HUES48 (cell line): ENCODE measurements around the gene GHRH.

Source experiments
- H3K27ac ChIP-seq: one replicate; pipeline ENCODE4 v1.7.0; 2013; ENCODE audit warnings: low read depth, low read length, inconsistent platforms
- H3K27me3 ChIP-seq: 2 replicates; pipeline ENCODE4 v1.6.1; 2013; ENCODE audit warnings: mild to moderate bottlenecking, low read length; ENCODE audit not compliant: control insufficient read depth, insufficient read depth
- H3K36me3 ChIP-seq: 2 replicates; pipeline ENCODE4 v1.6.1; 2013; ENCODE audit warnings: low read length; ENCODE audit not compliant: control insufficient read depth, insufficient read depth
- H3K4me1 ChIP-seq: 2 replicates; pipeline ENCODE4 v1.6.1; 2013; ENCODE audit warnings: mild to moderate bottlenecking, low read length; ENCODE audit not compliant: control insufficient read depth, insufficient read depth
- H3K4me3 ChIP-seq: 2 replicates; pipeline ENCODE4 v1.5.1; 2013; ENCODE audit warnings: mild to moderate bottlenecking, low read depth, low read length
- H3K9ac ChIP-seq: 2 replicates; pipeline ENCODE4 v1.6.1; 2013; ENCODE audit warnings: mild to moderate bottlenecking, low read depth, low read length, moderate library complexity
- H3K9me3 ChIP-seq: 2 replicates; pipeline ENCODE4 v1.6.1; 2013; ENCODE audit warnings: low read length; ENCODE audit not compliant: control insufficient read depth, insufficient read depth

GHRH gene

DNA sequence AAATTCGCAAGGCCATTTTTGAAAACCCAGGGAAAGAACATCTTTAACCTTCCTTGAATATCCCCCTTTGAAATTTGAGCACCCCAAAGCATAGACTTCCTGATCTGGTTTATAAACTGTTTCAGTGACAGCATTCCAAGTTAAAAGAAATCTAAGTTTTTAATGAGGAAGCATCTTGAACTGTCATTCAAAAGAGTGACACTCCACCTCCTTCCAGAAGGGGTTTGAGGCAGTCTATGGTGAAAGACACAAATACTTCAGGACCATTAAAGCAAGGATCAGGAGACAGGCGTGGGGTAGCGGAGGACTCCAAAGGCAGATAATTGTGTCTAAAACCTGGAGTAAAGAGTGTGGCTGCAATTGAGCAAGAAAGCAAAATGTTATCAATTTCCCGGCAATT lies 691 bp downstream of the GHRH start:
- Histone ChIP-seq H3K36me3 (no peaks in the 10 kb centered on the region), H3K9ac (no peak overlapping the region), H3K27me3 (0 out of 2 replicates have a peak, but pooled peaks cover 3% of the 10 kb centered on the region), H3K4me1 (peaks cover 21% of the 10 kb centered on the region), H3K4me3 (no peak overlapping the region), H3K9me3 (no peaks in the 10 kb centered on the region), H3K27ac (no peak overlapping the region)

DNA sequence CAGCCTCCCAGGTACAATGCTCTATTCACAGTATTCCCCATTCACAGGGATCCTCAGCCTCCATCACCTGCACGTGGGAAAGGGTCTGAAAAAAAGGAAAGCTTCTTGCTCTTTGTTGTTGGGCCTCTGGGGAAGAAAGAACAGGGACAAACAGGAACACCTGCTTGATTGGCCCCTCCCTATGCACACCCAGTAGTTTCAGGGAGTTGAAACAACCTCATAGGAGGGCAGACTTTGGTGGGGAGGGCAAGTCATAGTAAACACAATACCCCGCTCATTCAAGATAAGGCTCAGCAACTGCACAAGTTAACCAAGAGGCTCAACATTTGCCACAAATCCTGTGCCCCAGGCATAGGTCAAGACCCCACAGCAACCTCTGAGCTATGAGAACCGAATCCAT lies 1.7 kb downstream of the GHRH start:
- Histone ChIP-seq H3K36me3 (no peaks in the 10 kb centered on the region), H3K27ac (peak overlapping the region; percentile 63), H3K4me3 (no peak overlapping the region), H3K4me1 (peaks cover 21% of the 10 kb centered on the region), H3K27me3 (0 out of 2 replicates have a peak, but pooled peaks cover 3% of the 10 kb centered on the region), H3K9ac (no peak overlapping the region), H3K9me3 (no peaks in the 10 kb centered on the region)

DNA sequence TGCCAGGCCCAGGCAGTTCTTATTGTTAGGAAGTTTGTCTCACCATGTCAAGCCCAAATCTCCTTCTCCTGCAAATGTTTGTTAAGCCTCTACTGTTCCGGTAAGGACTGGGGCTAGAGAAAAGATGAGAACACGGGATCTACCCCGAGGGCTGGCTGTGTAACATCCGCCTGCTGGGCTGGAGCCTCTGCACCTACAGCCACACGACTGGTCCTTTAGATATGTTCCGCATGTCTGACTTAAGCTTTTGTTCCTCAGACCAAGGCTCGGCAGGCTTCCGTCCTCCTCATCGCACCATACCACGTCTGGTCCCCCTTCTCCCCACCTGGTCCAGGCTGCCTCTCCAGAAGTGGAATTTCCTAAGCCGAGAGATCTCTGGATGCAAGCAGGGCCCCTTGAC lies 2.6 kb downstream of the GHRH start:
- Histone ChIP-seq H3K4me3 (no peak overlapping the region), H3K4me1 (peaks cover 21% of the 10 kb centered on the region), H3K27me3 (0 out of 2 replicates have a peak, but pooled peaks cover 3% of the 10 kb centered on the region), H3K36me3 (no peaks in the 10 kb centered on the region), H3K9ac (no peak overlapping the region), H3K27ac (peak overlapping the region; percentile 63), H3K9me3 (peaks cover 4% of the 10 kb centered on the region; the same call in 1 of the 2 replicates)

DNA sequence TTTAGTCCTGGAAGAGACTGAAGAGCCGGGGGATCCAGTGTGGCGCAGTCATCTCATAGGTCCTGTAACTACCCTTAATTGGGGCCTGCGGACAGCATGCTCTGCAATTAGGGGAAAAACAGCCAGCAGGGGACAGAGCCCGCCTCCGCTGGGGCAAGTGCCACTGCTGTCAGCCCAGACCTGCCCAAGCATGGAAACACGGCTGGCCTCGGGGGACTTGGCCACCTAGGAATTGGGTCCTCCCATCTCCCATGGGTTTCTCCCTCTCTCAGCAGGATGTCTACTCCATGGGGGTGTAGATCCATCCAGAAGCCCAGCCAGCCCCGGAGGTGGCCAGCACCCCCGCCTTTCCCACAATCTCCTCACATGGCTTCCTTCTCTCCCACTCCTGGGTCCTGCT lies 3.6 kb downstream of the GHRH start:
- Histone ChIP-seq H3K4me1 (peaks cover 21% of the 10 kb centered on the region), H3K27ac (peak overlapping the region; percentile 5), H3K27me3 (0 out of 2 replicates have a peak, but pooled peaks cover 3% of the 10 kb centered on the region), H3K36me3 (no peaks in the 10 kb centered on the region), H3K9me3 (peaks cover 4% of the 10 kb centered on the region; the same call in 1 of the 2 replicates), H3K4me3 (no peak overlapping the region), H3K9ac (no peak overlapping the region)

DNA sequence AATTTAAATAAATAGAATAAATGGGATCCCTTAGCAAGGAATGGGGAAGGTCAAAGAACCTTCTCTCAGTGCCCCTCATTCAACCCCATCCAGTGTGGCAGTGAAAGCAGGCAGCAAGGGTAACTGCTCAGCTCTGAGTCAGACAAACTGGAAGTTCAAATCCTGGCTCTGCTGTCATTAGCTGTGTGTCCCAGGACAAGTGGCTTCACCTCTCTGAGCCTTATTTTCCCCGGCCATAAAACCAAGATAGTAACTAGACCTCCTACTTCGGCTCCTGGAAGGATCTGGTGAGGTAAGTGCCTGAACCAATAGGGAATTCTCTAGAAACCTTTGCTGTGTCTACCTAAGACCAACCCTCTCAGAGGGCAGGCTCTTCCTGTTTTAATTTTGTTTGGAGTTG lies 4.1 kb downstream of the GHRH start:
- H3K27me3 ChIP-seq, result 0 out of 2 replicates have a peak, but pooled peaks cover 3% of the 10 kb centered on the region
- no peak overlapping the region for H3K27ac ChIP-seq
- H3K36me3 ChIP-seq, result no peaks in the 10 kb centered on the region
- H3K4me3 ChIP-seq, result no peak overlapping the region
- peaks cover 21% of the 10 kb centered on the region for H3K4me1 ChIP-seq
- H3K9me3 ChIP-seq, result peaks cover 4% of the 10 kb centered on the region; the same call in 1 of the 2 replicates
- no peak overlapping the region for H3K9ac ChIP-seq

DNA sequence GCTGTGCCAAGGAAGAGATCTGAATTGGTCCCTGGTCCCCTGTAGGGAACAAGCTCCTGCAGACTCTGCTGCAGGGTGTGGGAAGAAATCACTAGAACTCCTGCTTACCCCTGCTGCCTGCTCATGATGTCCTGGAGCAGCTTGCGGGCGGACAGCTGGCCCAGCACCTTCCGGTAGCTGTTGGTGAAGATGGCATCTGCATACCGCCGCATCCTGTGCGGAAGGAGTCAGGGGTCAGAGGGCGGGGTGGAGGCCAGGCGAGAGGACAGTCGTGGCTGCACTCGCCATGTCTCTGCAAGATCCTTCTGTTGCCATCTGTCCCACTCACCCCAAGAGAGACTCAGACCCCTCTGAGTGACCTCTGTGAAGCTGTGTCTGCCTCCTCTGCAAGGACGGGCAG lies 5.3 kb downstream of the GHRH start:
- 0 out of 2 replicates have a peak, but pooled peaks cover 3% of the 10 kb centered on the region for H3K27me3 ChIP-seq
- H3K4me1 ChIP-seq, result peaks cover 31% of the 10 kb centered on the region
- no peak overlapping the region for H3K4me3 ChIP-seq
- no peak overlapping the region for H3K9ac ChIP-seq
- no peak overlapping the region for H3K27ac ChIP-seq
- H3K36me3 ChIP-seq, result no peaks in the 10 kb centered on the region
- H3K9me3 ChIP-seq, result peaks cover 4% of the 10 kb centered on the region; the same call in 1 of the 2 replicates

DNA sequence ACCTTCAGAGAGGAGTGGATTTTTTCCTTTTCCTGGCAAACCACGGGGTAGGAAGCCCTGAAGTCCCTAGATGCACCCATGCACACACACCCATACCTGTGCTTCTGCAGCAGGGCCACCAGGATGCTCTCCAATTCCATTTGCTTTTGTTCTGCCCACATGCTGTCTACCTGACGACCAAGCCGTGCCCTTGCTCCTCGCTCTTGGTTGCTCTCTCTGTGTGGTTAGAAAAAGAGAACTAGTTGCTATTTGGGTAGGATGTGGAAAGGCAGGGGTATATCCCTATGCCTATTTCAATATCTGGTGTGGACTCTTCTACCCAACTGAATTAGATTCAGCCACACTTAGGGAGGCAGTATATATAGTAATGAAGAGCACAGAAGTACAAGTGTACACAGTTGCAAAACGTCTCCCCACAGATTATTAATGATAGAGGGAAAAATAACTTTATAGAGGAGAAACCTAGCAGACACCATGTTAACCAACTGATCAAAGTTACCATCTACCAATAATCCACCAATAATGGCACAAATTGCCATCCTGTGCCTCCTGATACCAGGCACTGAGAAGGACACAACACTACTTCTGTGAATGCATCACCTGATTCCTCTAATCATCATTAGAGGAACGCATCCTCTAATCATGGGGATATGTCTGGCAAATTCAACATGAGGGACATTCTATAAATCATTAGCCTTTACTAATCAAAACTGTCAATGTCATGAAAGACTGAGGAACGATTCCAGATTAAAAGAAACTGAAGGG lies 7.3 kb downstream of the GHRH start:
- Histone ChIP-seq H3K36me3 (no peaks in the 10 kb centered on the region), H3K27me3 (no peaks in the 10 kb centered on the region), H3K4me3 (no peak overlapping the region), H3K9me3 (peaks cover 4% of the 10 kb centered on the region; the same call in 1 of the 2 replicates), H3K9ac (no peak overlapping the region), H3K4me1 (peaks cover 26% of the 10 kb centered on the region), H3K27ac (no peak overlapping the region)

DNA sequence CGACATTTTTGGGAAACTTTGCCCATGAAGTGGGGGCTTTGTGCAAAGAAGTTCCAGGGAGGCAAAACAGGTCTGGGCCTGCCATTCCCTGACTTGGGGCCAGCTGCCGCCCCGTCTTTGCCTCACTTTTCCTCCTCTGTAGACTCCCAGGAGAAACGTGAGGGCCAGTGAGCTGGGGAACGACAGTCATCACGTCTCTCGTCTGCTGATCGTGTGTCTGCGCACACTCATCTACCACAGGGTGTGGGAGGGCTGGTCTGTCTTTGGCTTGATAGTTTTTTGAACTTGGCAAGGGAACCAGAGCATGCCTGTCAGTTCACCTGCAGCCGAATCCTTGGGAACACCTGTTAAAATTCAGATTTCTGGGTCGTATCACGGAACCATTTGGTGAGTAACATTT lies 8.5 kb downstream of the GHRH start:
- H3K4me3 ChIP-seq, result no peak overlapping the region
- H3K27me3 ChIP-seq, result no peaks in the 10 kb centered on the region
- H3K9ac ChIP-seq, result no peak overlapping the region
- peaks cover 4% of the 10 kb centered on the region; the same call in 1 of the 2 replicates for H3K9me3 ChIP-seq
- H3K36me3 ChIP-seq, result no peaks in the 10 kb centered on the region
- H3K4me1 ChIP-seq, result peaks cover 18% of the 10 kb centered on the region
- H3K27ac ChIP-seq, result no peak overlapping the region

DNA sequence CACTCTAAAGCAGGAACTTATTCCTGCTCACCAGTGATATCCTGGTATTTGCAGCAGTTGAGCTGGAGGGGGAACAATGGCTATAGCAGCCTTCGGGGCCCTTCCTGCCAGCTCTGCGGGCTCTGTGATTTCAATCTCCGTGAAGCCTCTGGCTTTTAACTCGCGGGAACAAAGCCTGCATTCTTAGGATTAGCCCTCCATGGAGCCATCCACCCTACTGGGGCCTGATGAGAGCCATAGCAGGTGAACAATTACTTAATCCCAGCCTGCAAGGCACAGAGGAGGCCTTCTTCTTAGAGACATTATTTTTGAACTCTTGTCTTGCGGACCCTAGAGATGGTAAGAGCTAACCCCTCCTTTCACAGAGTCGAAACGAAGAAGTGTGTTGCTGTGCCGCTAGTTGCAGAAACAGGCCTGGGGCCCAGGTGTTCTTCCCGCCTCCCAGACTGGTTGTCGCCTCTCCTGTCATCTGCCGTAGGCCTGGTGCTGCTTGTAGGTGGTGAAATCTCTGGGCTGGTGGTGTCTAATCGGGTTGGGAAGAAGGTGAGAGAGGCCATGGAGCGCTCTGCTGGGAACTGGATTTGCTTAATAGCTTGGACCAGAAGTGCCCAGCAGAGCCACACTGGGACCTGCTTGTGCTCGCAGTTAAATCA lies 9.7 kb downstream of the GHRH start:
- Histone ChIP-seq H3K4me3 (no peak overlapping the region), H3K27ac (peak overlapping the region; percentile 67), H3K36me3 (no peaks in the 10 kb centered on the region), H3K9me3 (peaks cover 4% of the 10 kb centered on the region; the same call in 1 of the 2 replicates), H3K4me1 (peaks cover 13% of the 10 kb centered on the region), H3K9ac (no peak overlapping the region), H3K27me3 (no peaks in the 10 kb centered on the region)

DNA sequence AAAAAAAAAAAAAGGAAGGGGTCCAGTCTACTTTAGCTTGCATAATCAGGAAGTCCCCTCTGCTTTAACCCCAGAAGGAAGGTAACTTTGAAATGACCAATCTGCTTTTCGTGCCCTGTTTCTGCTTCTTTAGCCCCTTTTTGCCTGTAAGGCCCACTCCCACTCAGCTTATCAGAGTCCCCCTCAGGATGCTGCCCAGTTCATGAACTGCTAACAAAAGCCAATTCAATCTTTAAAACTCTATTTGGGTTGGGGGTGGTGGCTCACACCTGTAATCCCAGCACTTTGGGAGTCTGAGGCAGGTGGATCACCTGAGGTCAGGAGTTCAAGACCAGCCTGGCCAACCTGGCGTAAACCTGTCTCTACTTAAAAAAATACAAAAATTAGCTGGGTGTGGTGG lies 12.3 kb downstream of the GHRH start:
- H3K27ac ChIP-seq, result no peak overlapping the region

DNA sequence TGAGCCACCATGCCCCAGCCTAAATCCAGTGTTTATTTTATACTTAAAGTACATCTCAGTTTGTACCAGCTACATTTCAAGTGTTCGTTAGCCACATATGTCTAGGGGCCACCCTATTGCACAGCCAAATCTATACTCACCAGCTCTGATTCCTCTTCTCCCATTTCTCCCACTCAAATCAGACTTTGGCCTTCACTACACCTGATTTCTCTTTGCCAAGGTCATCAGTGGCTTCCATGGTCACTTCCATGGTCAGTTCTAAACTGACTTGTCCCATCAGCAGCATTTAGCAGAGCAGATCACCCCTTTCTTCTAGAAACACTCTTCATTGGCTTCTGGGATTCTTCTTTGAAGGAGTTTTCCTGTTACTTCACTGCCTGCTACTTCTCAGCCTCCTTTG lies 14.1 kb downstream of the GHRH start:
- Histone ChIP-seq H3K36me3 (peaks cover 15% of the 10 kb centered on the region), H3K4me1 (peaks cover 32% of the 10 kb centered on the region), H3K27ac (no peak overlapping the region), H3K9me3 (no peaks in the 10 kb centered on the region), H3K9ac (no peak overlapping the region), H3K4me3 (no peak overlapping the region), H3K27me3 (no peaks in the 10 kb centered on the region)

More for the DNA sequence above, 12.3 kb downstream of the GHRH start:
- Histone ChIP-seq H3K4me3 (no peak overlapping the region), H3K9ac (no peak overlapping the region), H3K27me3 (no peaks in the 10 kb centered on the region), H3K9me3 (no peaks in the 10 kb centered on the region), H3K4me1 (peaks cover 32% of the 10 kb centered on the region), H3K36me3 (no peaks in the 10 kb centered on the region)
